ENCODE results near the gene ARHGEF28.

Gene ARHGEF28

GRCh38 chr5:73623901-73624404 lies 2.0 kb upstream of the ARHGEF28 start:
- no peak for DNase-seq (ENCODE audit: low read depth)

- no peak for DNase-seq (ENCODE audit: low read depth)
These were observed 1.1 kb upstream of the ARHGEF28 start for GRCh38 chr5:73624888-73625287.

GRCh38 chr5:73625372-73625943 lies 538 bp upstream of the ARHGEF28 start:
- no peak for DNase-seq (ENCODE audit: low read depth)

GRCh38 chr5:73626814-73627313 lies 868 bp downstream of the ARHGEF28 start:
- no peak for DNase-seq (ENCODE audit: low read depth)

GRCh38 chr5:73629456-73629855 lies 3.5 kb downstream of the ARHGEF28 start:
- DNase-seq (ENCODE audit: low read depth): no peak

- no peak for DNase-seq (ENCODE audit: low read depth)
These were observed 4.8 kb downstream of the ARHGEF28 start for GRCh38 chr5:73630765-73631164.

GRCh38 chr5:73631500-73631899 lies 5.5 kb downstream of the ARHGEF28 start:
- DNase-seq (ENCODE audit: low read depth): no peak

GRCh38 chr5:73633060-73633459 lies 7.1 kb downstream of the ARHGEF28 start:
- DNase-seq (ENCODE audit: low read depth): no peak

- no peak for DNase-seq (ENCODE audit: low read depth)
These were observed 10.4 kb downstream of the ARHGEF28 start for GRCh38 chr5:73636408-73636807.

- DNase-seq (ENCODE audit: low read depth): no peak
These were observed 11.6 kb downstream of the ARHGEF28 start for GRCh38 chr5:73637565-73637964.

GRCh38 chr5:73638344-73639095 lies 12.5 kb downstream of the ARHGEF28 start:
- DNase-seq (ENCODE audit: low read depth): no peak

- DNase-seq (ENCODE audit: low read depth): no peak
These were observed 14.9 kb downstream of the ARHGEF28 start for GRCh38 chr5:73640861-73641320.

- no peak for DNase-seq (ENCODE audit: low read depth)
These were observed 15.8 kb downstream of the ARHGEF28 start for GRCh38 chr5:73641811-73642210.

- DNase-seq (ENCODE audit: low read depth): no peak
These were observed 16.3 kb downstream of the ARHGEF28 start for GRCh38 chr5:73642344-73642743.

- no peak for DNase-seq (ENCODE audit: low read depth)
These were observed 18.5 kb downstream of the ARHGEF28 start for GRCh38 chr5:73644385-73644963.

- DNase-seq (ENCODE audit: low read depth): no peak
These were observed 21.7 kb downstream of the ARHGEF28 start for GRCh38 chr5:73647721-73648120.

GRCh38 chr5:73648515-73648914 lies 22.5 kb downstream of the ARHGEF28 start:
- no peak for DNase-seq (ENCODE audit: low read depth)

- DNase-seq (ENCODE audit: low read depth): no peak
These were observed 23.9 kb downstream of the ARHGEF28 start for GRCh38 chr5:73649926-73650325.

- DNase-seq (ENCODE audit: low read depth): no peak
These were observed 26.4 kb downstream of the ARHGEF28 start for GRCh38 chr5:73652391-73652790.

GRCh38 chr5:73654171-73654811 lies 28.3 kb downstream of the ARHGEF28 start:
- no peak for DNase-seq (ENCODE audit: low read depth)

GRCh38 chr5:73654819-73655318 lies 28.9 kb downstream of the ARHGEF28 start:
- DNase-seq (ENCODE audit: low read depth): no peak

GRCh38 chr5:73655521-73656160 lies 29.6 kb downstream of the ARHGEF28 start:
- DNase-seq (ENCODE audit: low read depth): no peak

Data from activated T-cell treated with anti-CD3 and anti-CD28 coated beads for 48 hours (primary cell).